ENCODE results near the gene CCDC159. TPM values are rescaled to one million over a fixed set of nuclear protein-coding genes. Genes with fewer than 3 reads are reported as not detected.

CCDC159 gene
- polyA plus RNA-seq, 1 of the 3 experiments (the other 2 are of a cell fraction) = 25.2 TPM

GRCh38 chr19:11363881-11364280 lies 17.6 kb downstream of the CCDC159 start:
- 100% methylated on average over 10 of the region's 10 CpGs for WGBS (ENCODE audit: low lambda C conversion rate)
- Histone ChIP-seq H3K4me2 (no peak overlapping the region), H3K36me3 (replicated peaks in 1 of 2; ENCODE audit: control insufficient read depth in 1 of 2, insufficient read depth in 2 of 2, low read length in 1 of 2) (peaks cover 0 to 12% of the 10 kb centered on the region in 2 experiments), H3K4me3 (ENCODE audit: low read depth in 2 of 2, low read length in 1 of 2) (no peak overlapping the region), H2AFZ (ENCODE audit: low read depth) (no peak overlapping the region), H3F3A (replicated peaks; ENCODE audit: insufficient read depth) (peaks cover 3% of the 10 kb centered on the region), H3K9me3 (no peaks in the 10 kb centered on the region), H4K20me1 (ENCODE audit: insufficient read depth) (no peaks in the 10 kb centered on the region), H3K4me1 (ENCODE audit: control insufficient read depth in 1 of 2, insufficient read depth in 2 of 2, low read depth in 1 of 2, low read length in 1 of 2) (no peaks in the 10 kb centered on the region), H3K79me2 (ENCODE audit: insufficient read depth) (no peaks in the 10 kb centered on the region), H3K9ac (no peak overlapping the region), H3K27ac (ENCODE audit: low read depth in 2 of 2, low read length in 1 of 2) (no peak overlapping the region), H3K9me2 (no peaks in the 10 kb centered on the region), H3K27me3 (ENCODE audit: insufficient read depth) (no peaks in the 10 kb centered on the region)
- ChIA-PET POLR2A (no interaction called here), CTCF (no interaction called here)
- TF ChIP-seq USF1 (IDR thresholded peaks at IDR 0.05; ENCODE audit: borderline replicate concordance, low read depth) (no peak), GATA2 (CRISPR knock-in tag; IDR thresholded peaks at IDR 0.05) (no peak), FOSL2 (IDR thresholded peaks at IDR 0.05; ENCODE audit: borderline replicate concordance, low read depth) (no peak), GABPA (IDR thresholded peaks at IDR 0.05; ENCODE audit: low read depth) (no peak), ZBTB33 (IDR thresholded peaks at IDR 0.05; ENCODE audit: borderline replicate concordance, low read depth) (no peak), NFIC (IDR thresholded peaks at IDR 0.05; ENCODE audit: borderline replicate concordance) (no peak), MEF2A (IDR thresholded peaks at IDR 0.05; ENCODE audit: borderline replicate concordance, low read depth) (no peak), TCF12 (IDR thresholded peaks at IDR 0.05) (no peak), RXRA (IDR thresholded peaks at IDR 0.05; ENCODE audit: borderline replicate concordance, low read depth) (no peak), POLR2AphosphoS5 (IDR thresholded peaks at IDR 0.05; ENCODE audit: low read depth, low read length) (no peak), CTCF (IDR thresholded peaks at IDR 0.05) (no peak)
- TF ChIP-seq, protein P1, sequence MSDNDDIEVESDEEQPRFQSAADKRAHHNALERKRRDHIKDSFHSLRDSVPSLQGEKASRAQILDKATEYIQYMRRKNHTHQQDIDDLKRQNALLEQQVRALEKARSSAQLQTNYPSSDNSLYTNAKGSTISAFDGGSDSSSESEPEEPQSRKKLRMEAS (IDR thresholded peaks at IDR 0.05; ENCODE audit: low read depth) = no peak
- DNase-seq = no peak

GRCh38 chr19:11364296-11364904 lies 18.1 kb downstream of the CCDC159 start:
- Histone ChIP-seq H3K4me2 (no peak overlapping the region), H3K9me2 (no peaks in the 10 kb centered on the region), H3K27me3 (ENCODE audit: insufficient read depth) (no peaks in the 10 kb centered on the region), H2AFZ (ENCODE audit: low read depth) (no peak overlapping the region), H3K27ac (ENCODE audit: low read depth in 2 of 2, low read length in 1 of 2) (no peak overlapping the region), H3K4me3 (ENCODE audit: low read depth in 2 of 2, low read length in 1 of 2) (no peak overlapping the region), H3K9me3 (no peaks in the 10 kb centered on the region), H3K79me2 (ENCODE audit: insufficient read depth) (no peaks in the 10 kb centered on the region), H3K4me1 (ENCODE audit: control insufficient read depth in 1 of 2, insufficient read depth in 2 of 2, low read depth in 1 of 2, low read length in 1 of 2) (no peaks in the 10 kb centered on the region), H3K9ac (no peak overlapping the region), H4K20me1 (ENCODE audit: insufficient read depth) (no peaks in the 10 kb centered on the region), H3F3A (replicated peaks; ENCODE audit: insufficient read depth) (peaks cover 3% of the 10 kb centered on the region), H3K36me3 (replicated peaks in 1 of 2; ENCODE audit: control insufficient read depth in 1 of 2, insufficient read depth in 2 of 2, low read length in 1 of 2) (peaks cover 0 to 12% of the 10 kb centered on the region in 2 experiments)
- POLR2A ChIA-PET = no interaction called here
- WGBS (ENCODE audit: low lambda C conversion rate) = 89% methylated on average over 22 of the region's 28 CpGs
- DNase-seq = no peak
- CTCF ChIA-PET = no interaction called here
- TF ChIP-seq TAF1 (IDR thresholded peaks at IDR 0.05; ENCODE audit: borderline replicate concordance, low read depth, low read length) (no peak), EP300 (IDR thresholded peaks at IDR 0.05; ENCODE audit: borderline replicate concordance in 1 of 2, low read depth in 1 of 2, low read length in 1 of 2) (no peak), USF1 (IDR thresholded peaks at IDR 0.05; ENCODE audit: borderline replicate concordance, low read depth) (no peak), CTCF (IDR thresholded peaks at IDR 0.05) (no peak), GABPA (IDR thresholded peaks at IDR 0.05; ENCODE audit: low read depth) (no peak), FOXJ3 (CRISPR knock-in tag; IDR thresholded peaks at IDR 0.05) (no peak), RAD21 (IDR thresholded peaks at IDR 0.05; ENCODE audit: low read length) (no peak), NFIC (IDR thresholded peaks at IDR 0.05; ENCODE audit: borderline replicate concordance) (no peak), ELF1 (IDR thresholded peaks at IDR 0.05) (no peak)
- TF ChIP-seq, protein P2, sequence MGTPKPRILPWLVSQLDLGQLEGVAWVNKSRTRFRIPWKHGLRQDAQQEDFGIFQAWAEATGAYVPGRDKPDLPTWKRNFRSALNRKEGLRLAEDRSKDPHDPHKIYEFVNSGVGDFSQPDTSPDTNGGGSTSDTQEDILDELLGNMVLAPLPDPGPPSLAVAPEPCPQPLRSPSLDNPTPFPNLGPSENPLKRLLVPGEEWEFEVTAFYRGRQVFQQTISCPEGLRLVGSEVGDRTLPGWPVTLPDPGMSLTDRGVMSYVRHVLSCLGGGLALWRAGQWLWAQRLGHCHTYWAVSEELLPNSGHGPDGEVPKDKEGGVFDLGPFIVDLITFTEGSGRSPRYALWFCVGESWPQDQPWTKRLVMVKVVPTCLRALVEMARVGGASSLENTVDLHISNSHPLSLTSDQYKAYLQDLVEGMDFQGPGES (IDR thresholded peaks at IDR 0.05; ENCODE audit: low read depth, low read length) = no peak
